NCI-H345 treated with DMSO at 0.1 percent for 48 hours (cell line): Measurements from ENCODE around the gene ZC3H4.
"Not testable (repeated sequence)": the region's sequence is repeated elsewhere in the genome, so short reads cannot be mapped to it uniquely, and the experiment has no call there.

Experiments
- DNase-seq: peaks from one replicate; lab custom pipeline; 2025; ENCODE audit not compliant: unreplicated experiment; lab: John Stamatoyannopoulos, UW

Gene ZC3H4

GRCh38 chr19:47112997-47113849 is at the start of gene ZC3H4:
Gene ZC3H4 (minus strand): TSS chr19:47113776. CDS start chr19:47112584, 1,192 bp downstream.
- peak; percentile 75 for DNase-seq

- no peak for DNase-seq
These were observed 48.4 kb upstream of the ZC3H4 start for GRCh38 chr19:47161876-47162489.

GRCh38 chr19:47158879-47159503 is 45.4 kb upstream of the ZC3H4 start:
- no peak for DNase-seq

- DNase-seq: no peak
These were observed 44.8 kb upstream of the ZC3H4 start for GRCh38 chr19:47158367-47158791.

- peak; percentile 1 for DNase-seq
These were observed 44.1 kb upstream of the ZC3H4 start for GRCh38 chr19:47157431-47158321.

GRCh38 chr19:47156861-47157430 is 43.4 kb upstream of the ZC3H4 start:
- DNase-seq: no peak

- DNase-seq: no peak
These were observed 41.6 kb upstream of the ZC3H4 start for GRCh38 chr19:47155148-47155547.

- no peak for DNase-seq
These were observed 39.7 kb upstream of the ZC3H4 start for GRCh38 chr19:47153266-47153665.

- DNase-seq: no peak
These were observed 39.1 kb upstream of the ZC3H4 start for GRCh38 chr19:47152632-47153031.

- DNase-seq: no peak
These were observed 38.6 kb upstream of the ZC3H4 start for GRCh38 chr19:47152205-47152604.

- DNase-seq: no peak
These were observed 38.1 kb upstream of the ZC3H4 start for GRCh38 chr19:47151627-47152026.

- DNase-seq: no peak
These were observed 33.3 kb upstream of the ZC3H4 start for GRCh38 chr19:47146920-47147319.

GRCh38 chr19:47145639-47146486 is 32.3 kb upstream of the ZC3H4 start:
- DNase-seq: no peak

- no peak for DNase-seq
These were observed 31.1 kb upstream of the ZC3H4 start for GRCh38 chr19:47144630-47145029.

- no peak for DNase-seq
These were observed 29.9 kb upstream of the ZC3H4 start for GRCh38 chr19:47143322-47144073.

- DNase-seq: no peak
These were observed 29.2 kb upstream of the ZC3H4 start for GRCh38 chr19:47142779-47143178.

GRCh38 chr19:47141695-47142094 is 28.1 kb upstream of the ZC3H4 start:
- DNase-seq: no peak

GRCh38 chr19:47141252-47141651 is 27.7 kb upstream of the ZC3H4 start:
- DNase-seq: not testable (repeated sequence)

GRCh38 chr19:47135156-47135555 is 21.6 kb upstream of the ZC3H4 start:
- DNase-seq: no peak
